Gastrocnemius medialis (tissue), 4 donors: ENCODE measurements around the gene MEX3A.

ENCODE experiments used
- POLR2A ChIP-seq, 2 donors: fragments of 450-650 bp; IDR thresholded peaks; one replicate each; pipeline ENCODE4 v1.6.1; 2017; ENCODE audit warnings: antibody characterized with exemption in 2 of 2, mild to moderate bottlenecking in 2 of 2, moderate library complexity in 2 of 2
- TF ChIP-seq, protein P1 (sequence below), 5 experiments: fragments of 450-650 bp in 3 of 5; fragments of 200-600 bp in 2 of 5; sonication (generic) in 2 of 5; IDR thresholded peaks in 4 of 5; conservative IDR thresholded peaks in 1 of 5; 1 replicate in 4 of 5; 2 replicates in 1 of 5; pipeline ENCODE4 v1.5.1; 2016 to 2019; ENCODE audit warnings: antibody characterized with exemption in 5 of 5, mild to moderate bottlenecking in 3 of 5, moderate library complexity in 3 of 5

- TF ChIP-seq, protein P1, sequence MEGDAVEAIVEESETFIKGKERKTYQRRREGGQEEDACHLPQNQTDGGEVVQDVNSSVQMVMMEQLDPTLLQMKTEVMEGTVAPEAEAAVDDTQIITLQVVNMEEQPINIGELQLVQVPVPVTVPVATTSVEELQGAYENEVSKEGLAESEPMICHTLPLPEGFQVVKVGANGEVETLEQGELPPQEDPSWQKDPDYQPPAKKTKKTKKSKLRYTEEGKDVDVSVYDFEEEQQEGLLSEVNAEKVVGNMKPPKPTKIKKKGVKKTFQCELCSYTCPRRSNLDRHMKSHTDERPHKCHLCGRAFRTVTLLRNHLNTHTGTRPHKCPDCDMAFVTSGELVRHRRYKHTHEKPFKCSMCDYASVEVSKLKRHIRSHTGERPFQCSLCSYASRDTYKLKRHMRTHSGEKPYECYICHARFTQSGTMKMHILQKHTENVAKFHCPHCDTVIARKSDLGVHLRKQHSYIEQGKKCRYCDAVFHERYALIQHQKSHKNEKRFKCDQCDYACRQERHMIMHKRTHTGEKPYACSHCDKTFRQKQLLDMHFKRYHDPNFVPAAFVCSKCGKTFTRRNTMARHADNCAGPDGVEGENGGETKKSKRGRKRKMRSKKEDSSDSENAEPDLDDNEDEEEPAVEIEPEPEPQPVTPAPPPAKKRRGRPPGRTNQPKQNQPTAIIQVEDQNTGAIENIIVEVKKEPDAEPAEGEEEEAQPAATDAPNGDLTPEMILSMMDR (IDR thresholded peaks at IDR 0.05 in 4 of 5, conservative IDR thresholded peaks at IDR 0.05 in 1 of 5) = no peak
- no peak for TF ChIP-seq POLR2A (IDR thresholded peaks at IDR 0.05)
These were observed 4.9 kb downstream of the MEX3A start for GRCh38 chr1:156077430-156077760.
